HG03442 (cell line): ENCODE data around the gene HAUS5.
"Not testable (repeated sequence)": the region's sequence is repeated elsewhere in the genome, so short reads cannot be mapped to it uniquely, and the experiment has no call there.

Experiments
- ATAC-seq: cut with Tn5 transposase; IDR thresholded peaks from one replicate; pipeline ENCODE4 v1.9.1; 2021; ENCODE audit warnings: mild to moderate bottlenecking, moderate library complexity; ENCODE audit not compliant: unreplicated experiment

The HAUS5 gene

GRCh38 chr19:35642312-35642711 is 29.8 kb downstream of the HAUS5 start:
- ATAC-seq, result no peak

GRCh38 chr19:35642798-35643254 is 30.3 kb downstream of the HAUS5 start:
- ATAC-seq, result no peak

- no peak for ATAC-seq
Measured at GRCh38 chr19:35643255-35644205, 31.0 kb downstream of the HAUS5 start.

- peak; percentile 57 for ATAC-seq
Measured at GRCh38 chr19:35644206-35644986, 31.9 kb downstream of the HAUS5 start.

- ATAC-seq, result no peak
Measured at GRCh38 chr19:35644987-35645679, 32.6 kb downstream of the HAUS5 start.

- no peak for ATAC-seq
Measured at GRCh38 chr19:35645680-35646511, 33.4 kb downstream of the HAUS5 start.

GRCh38 chr19:35648017-35648961 is 35.8 kb downstream of the HAUS5 start, which contains the start of gene COX6B1:
Gene COX6B1, plus strand, starts transcription at chr19:35648323. Its CDS starts 2,921 bp downstream, at chr19:35651244.
- ATAC-seq, result peak; percentile 53

GRCh38 chr19:35650581-35650980 is 38.0 kb downstream of the HAUS5 start:
- no peak for ATAC-seq

GRCh38 chr19:35654828-35655227 is 42.3 kb downstream of the HAUS5 start:
- ATAC-seq, result not testable (repeated sequence)

- ATAC-seq, result no peak
Measured at GRCh38 chr19:35655600-35655999, 43.1 kb downstream of the HAUS5 start.

- no peak for ATAC-seq
Measured at GRCh38 chr19:35656700-35657099, 44.2 kb downstream of the HAUS5 start.

GRCh38 chr19:35657904-35658700 is 45.6 kb downstream of the HAUS5 start:
- ATAC-seq, result no peak

- ATAC-seq, result no peak
Measured at GRCh38 chr19:35661995-35662340, 49.4 kb downstream of the HAUS5 start.

- ATAC-seq, result no peak
Measured at GRCh38 chr19:35663981-35664380, 51.4 kb downstream of the HAUS5 start.

- ATAC-seq, result no peak
Measured at GRCh38 chr19:35665157-35665556, 52.6 kb downstream of the HAUS5 start.

- ATAC-seq, result no peak
Measured at GRCh38 chr19:35665604-35666003, 53.1 kb downstream of the HAUS5 start.

- no peak for ATAC-seq
Measured at GRCh38 chr19:35666251-35666913, 53.8 kb downstream of the HAUS5 start, which contains the start of gene UPK1A. Gene UPK1A, plus strand, starts transcription at chr19:35666517. Its CDS starts 296 bp downstream, at chr19:35666813.

- no peak for ATAC-seq
Measured at GRCh38 chr19:35669566-35669965, 57.0 kb downstream of the HAUS5 start.
